ENCODE results near the gene GPRC5C.

DNA sequence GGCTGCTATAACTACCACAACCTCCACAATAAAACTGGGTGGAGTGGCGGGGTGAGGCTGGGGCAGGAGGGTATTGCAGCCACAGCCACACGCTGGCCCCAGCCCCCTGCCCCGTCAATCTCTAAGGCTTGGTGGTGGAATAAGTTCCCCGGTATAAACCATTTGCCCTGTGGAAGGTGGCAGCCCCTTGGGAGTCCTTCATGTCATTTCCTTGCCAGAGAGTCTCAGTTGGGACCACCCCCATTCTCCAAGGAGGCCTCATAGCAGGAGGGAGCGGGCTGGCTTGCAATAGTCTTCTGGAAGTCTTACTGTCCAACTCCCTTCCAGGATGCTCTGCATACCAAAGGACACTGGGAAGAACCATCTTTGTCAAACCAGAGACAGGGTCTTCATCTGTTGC is 54.0 kb downstream of the GPRC5C start:
- TF ChIP-seq, protein P1, sequence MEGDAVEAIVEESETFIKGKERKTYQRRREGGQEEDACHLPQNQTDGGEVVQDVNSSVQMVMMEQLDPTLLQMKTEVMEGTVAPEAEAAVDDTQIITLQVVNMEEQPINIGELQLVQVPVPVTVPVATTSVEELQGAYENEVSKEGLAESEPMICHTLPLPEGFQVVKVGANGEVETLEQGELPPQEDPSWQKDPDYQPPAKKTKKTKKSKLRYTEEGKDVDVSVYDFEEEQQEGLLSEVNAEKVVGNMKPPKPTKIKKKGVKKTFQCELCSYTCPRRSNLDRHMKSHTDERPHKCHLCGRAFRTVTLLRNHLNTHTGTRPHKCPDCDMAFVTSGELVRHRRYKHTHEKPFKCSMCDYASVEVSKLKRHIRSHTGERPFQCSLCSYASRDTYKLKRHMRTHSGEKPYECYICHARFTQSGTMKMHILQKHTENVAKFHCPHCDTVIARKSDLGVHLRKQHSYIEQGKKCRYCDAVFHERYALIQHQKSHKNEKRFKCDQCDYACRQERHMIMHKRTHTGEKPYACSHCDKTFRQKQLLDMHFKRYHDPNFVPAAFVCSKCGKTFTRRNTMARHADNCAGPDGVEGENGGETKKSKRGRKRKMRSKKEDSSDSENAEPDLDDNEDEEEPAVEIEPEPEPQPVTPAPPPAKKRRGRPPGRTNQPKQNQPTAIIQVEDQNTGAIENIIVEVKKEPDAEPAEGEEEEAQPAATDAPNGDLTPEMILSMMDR (IDR thresholded peaks at IDR 0.05), result no peak
- no peak for TF ChIP-seq POLR2A (IDR thresholded peaks at IDR 0.05)
